ENCODE measurements around the gene SMPD4. TPM values are rescaled to one million over a fixed set of nuclear protein-coding genes. Genes with fewer than 3 reads are reported as not detected.
A peak's percentile ranks its signal among the peaks of the same experiment; 100 is the strongest.
"Not testable (repeated sequence)": the region's sequence is repeated elsewhere in the genome, so short reads cannot be mapped to it uniquely, and the experiment has no call there.

SMPD4 gene
- total RNA-seq, 2 experiments from 2014 or later, result 67.3 to 74.2 TPM

DNA sequence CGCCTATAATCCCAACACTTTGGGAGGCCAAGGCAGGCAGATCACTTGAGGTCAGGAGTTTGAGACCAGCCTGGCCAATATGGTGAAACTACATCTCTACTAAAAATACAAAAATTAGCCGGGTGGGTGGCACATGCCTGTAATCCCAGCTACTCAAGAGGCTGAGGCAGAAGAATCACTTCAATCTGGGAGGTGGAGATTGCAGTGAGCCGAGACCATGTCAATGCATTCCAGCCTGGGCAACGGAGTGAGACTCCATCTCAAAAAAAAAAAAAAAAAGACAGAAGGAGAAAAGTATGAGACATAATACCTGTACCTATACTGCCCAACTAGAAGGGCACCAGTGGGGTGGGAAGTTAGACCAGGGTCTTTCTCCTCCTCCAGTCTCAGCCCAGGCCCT is 22.0 kb downstream of the SMPD4 start:
- ATAC-seq (ENCODE audit: low read depth); H3K36me3 Mint-ChIP-seq; H3K27ac Mint-ChIP-seq; H3K4me3 Mint-ChIP-seq; H3K9me3 Mint-ChIP-seq; POLR2A ChIA-PET; H3K27me3 Mint-ChIP-seq; DNase-seq; H3K4me1 Mint-ChIP-seq: not testable (repeated sequence)

DNA sequence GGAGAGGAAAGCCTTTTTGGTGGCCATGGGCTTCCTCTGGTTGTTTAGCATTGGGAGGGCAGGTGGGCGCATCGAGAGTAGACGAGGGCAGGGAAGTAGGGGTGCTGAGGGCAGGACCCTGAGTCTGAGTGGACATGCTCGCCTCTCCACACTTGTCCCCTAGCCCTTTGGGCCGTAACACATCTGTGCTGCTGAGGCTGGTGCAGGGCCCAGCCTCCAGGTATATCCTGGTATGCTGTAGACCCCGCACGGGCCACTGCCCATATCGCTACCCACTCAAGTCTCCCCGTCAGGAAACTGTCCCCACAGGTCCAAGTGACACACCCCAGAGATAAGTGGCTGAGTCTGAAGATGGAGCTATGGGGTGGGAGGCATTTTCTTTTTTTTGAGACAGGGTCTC is 22.8 kb downstream of the SMPD4 start:
- H3K27me3 Mint-ChIP-seq, result no peaks in the 10 kb centered on the region
- DNase-seq (no peak), ATAC-seq (ENCODE audit: low read depth) (no peak)
- peaks cover 7% of the 10 kb centered on the region for H3K4me1 Mint-ChIP-seq
- no peak overlapping the region for H3K4me3 Mint-ChIP-seq
- peaks cover 6% of the 10 kb centered on the region for H3K36me3 Mint-ChIP-seq
- no peaks in the 10 kb centered on the region for H3K9me3 Mint-ChIP-seq
- POLR2A ChIA-PET, result no interaction called here
- H3K27ac Mint-ChIP-seq, result peak overlapping the region; percentile 30

GRCh38 chr2:130157825-130158514 is 23.4 kb downstream of the SMPD4 start:
- POLR2A ChIA-PET, result interaction anchor here (0.8 kb wide), 1 partner anchor 11 kb away, joined by 4 read pairs; no protein-coding TSS in a partner anchor
- not testable (repeated sequence) for H3K4me1 Mint-ChIP-seq

GRCh38 chr2:130157354-130157753 is 24.0 kb downstream of the SMPD4 start:
- H3K36me3 Mint-ChIP-seq; H3K9me3 Mint-ChIP-seq; ATAC-seq (ENCODE audit: low read depth); DNase-seq; H3K4me1 Mint-ChIP-seq; H3K4me3 Mint-ChIP-seq; H3K27me3 Mint-ChIP-seq: not testable (repeated sequence)
- POLR2A ChIA-PET, result interaction anchor here (0.8 kb wide), 1 partner anchor 12 kb away, joined by 4 read pairs; no protein-coding TSS in a partner anchor
- H3K27ac Mint-ChIP-seq, result peak overlapping the region; percentile 76

More at GRCh38 chr2:130157825-130158514, 23.4 kb downstream of the SMPD4 start:
- peak overlapping the region; percentile 76 for H3K27ac Mint-ChIP-seq
- not testable (repeated sequence) for DNase-seq; H3K4me3 Mint-ChIP-seq; H3K36me3 Mint-ChIP-seq; ATAC-seq (ENCODE audit: low read depth); H3K9me3 Mint-ChIP-seq; H3K27me3 Mint-ChIP-seq

DNA sequence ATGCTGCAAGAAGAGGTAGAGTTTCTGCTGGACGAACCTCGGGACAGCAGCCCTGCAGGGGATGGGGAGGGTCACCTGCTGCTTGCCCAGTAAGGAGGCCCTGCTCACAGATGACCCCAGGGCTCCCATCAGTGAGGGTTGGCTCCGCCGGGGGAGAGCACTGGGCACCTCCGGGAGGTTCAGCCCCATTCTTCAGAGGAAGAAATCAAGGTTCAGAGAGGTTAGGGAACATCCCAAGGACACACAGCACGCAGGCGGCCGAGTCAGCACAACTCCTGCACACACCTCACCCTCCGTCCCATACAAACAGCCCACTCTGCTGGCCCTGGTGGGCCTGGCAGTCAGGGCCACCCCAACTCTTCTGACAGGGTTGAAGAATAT is 24.8 kb downstream of the SMPD4 start:
- Mint-ChIP-seq H3K9me3 (no peaks in the 10 kb centered on the region), H3K27me3 (no peaks in the 10 kb centered on the region), H3K4me3 (no peak overlapping the region), H3K4me1 (peaks cover 7% of the 10 kb centered on the region), H3K36me3 (peaks cover 6% of the 10 kb centered on the region), H3K27ac (peak overlapping the region; percentile 64)
- ATAC-seq (ENCODE audit: low read depth), result no peak
- POLR2A ChIA-PET, result no interaction called here
- no peak for DNase-seq

DNA sequence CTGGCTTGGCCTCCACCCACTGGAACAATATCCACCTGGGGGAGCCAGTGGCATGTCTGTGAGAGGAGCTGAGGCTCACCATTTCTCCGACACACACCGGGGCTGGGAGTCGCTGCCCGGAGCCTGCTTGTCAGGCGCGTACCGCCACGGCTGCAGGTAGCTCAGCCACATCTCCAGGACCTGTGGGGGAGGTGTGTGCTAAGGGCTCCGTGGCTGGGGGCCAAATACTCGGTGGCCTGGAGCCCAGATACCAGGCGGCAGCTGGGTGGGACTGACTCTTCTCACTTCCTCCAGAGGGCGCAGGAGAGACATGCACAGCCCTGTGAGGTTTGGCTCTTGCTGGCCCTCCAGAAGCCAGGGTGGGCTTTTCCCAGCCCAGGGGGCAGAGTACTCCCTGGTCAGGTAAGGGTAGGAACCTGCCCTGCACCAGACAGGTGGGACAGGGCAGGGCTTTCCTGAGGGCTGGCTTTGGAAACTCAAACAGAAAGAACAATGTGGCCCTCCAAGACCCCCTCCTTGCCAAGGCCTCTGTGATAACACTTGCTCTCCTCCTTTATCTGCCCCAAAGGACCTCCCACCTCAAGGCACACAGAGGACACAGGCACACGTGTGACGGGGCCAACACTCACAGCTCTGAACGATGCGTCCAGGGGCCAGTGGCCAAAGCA is 25.3 kb downstream of the SMPD4 start:
- not testable (repeated sequence) for H3K9me3 Mint-ChIP-seq, H3K4me1 Mint-ChIP-seq, H3K27me3 Mint-ChIP-seq, H3K4me3 Mint-ChIP-seq, H3K36me3 Mint-ChIP-seq
- H3K27ac Mint-ChIP-seq, result peak overlapping the region; percentile 64
- DNase-seq (peak; percentile 46), ATAC-seq (ENCODE audit: low read depth) (peak; percentile 45)
- POLR2A ChIA-PET, result interaction anchor here (0.6 kb wide), 1 partner anchor 211 kb away, joined by 3 read pairs; no protein-coding TSS in a partner anchor

GRCh38 chr2:130154773-130155765 is 26.3 kb downstream of the SMPD4 start:
- Mint-ChIP-seq H3K4me1 (peaks cover 7% of the 10 kb centered on the region), H3K27me3 (no peaks in the 10 kb centered on the region), H3K9me3 (no peaks in the 10 kb centered on the region), H3K36me3 (peaks cover 2% of the 10 kb centered on the region), H3K27ac (no peak overlapping the region), H3K4me3 (no peak overlapping the region)
- POLR2A ChIA-PET, result no interaction called here
- no peak for ATAC-seq (ENCODE audit: low read depth)
- no peak for DNase-seq

DNA sequence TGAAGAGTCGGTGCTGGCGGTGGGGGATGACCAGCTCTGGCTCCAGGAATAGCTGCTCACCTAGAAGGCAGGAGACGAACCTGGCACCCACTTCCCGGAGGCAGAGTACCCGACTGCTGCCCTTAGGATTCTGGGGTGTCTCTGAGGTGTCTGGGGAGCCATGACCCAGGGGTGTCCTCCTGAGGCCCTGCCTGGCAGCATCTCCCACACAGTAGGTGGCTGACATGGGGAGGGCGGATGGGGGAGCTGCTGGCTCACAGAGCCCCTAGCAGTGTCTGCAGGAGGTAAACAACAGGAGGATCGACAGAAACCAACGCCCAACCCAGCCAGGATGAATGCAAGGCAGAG is 27.0 kb downstream of the SMPD4 start:
- DNase-seq; H3K9me3 Mint-ChIP-seq; POLR2A ChIA-PET; H3K27me3 Mint-ChIP-seq; H3K36me3 Mint-ChIP-seq; ATAC-seq (ENCODE audit: low read depth); H3K27ac Mint-ChIP-seq; H3K4me1 Mint-ChIP-seq; H3K4me3 Mint-ChIP-seq: not testable (repeated sequence)

GRCh38 chr2:130153721-130154422 is 27.5 kb downstream of the SMPD4 start:
- H3K27me3 Mint-ChIP-seq; H3K4me3 Mint-ChIP-seq; H3K27ac Mint-ChIP-seq; H3K36me3 Mint-ChIP-seq; POLR2A ChIA-PET; ATAC-seq (ENCODE audit: low read depth); H3K4me1 Mint-ChIP-seq; H3K9me3 Mint-ChIP-seq; DNase-seq: not testable (repeated sequence)

- ATAC-seq (ENCODE audit: low read depth) (no peak), DNase-seq (no peak)
- no peak overlapping the region for H3K4me3 Mint-ChIP-seq
- no peak overlapping the region for H3K27ac Mint-ChIP-seq
- POLR2A ChIA-PET, result no interaction called here
- no peaks in the 10 kb centered on the region for H3K36me3 Mint-ChIP-seq
- H3K4me1 Mint-ChIP-seq, result peaks cover 4% of the 10 kb centered on the region
- no peaks in the 10 kb centered on the region for H3K27me3 Mint-ChIP-seq
- H3K9me3 Mint-ChIP-seq, result no peaks in the 10 kb centered on the region
Measured at GRCh38 chr2:130152816-130153595, 28.4 kb downstream of the SMPD4 start.

- ATAC-seq (ENCODE audit: low read depth); H3K4me1 Mint-ChIP-seq; POLR2A ChIA-PET; H3K27me3 Mint-ChIP-seq; H3K27ac Mint-ChIP-seq; H3K9me3 Mint-ChIP-seq; H3K4me3 Mint-ChIP-seq; H3K36me3 Mint-ChIP-seq; DNase-seq: not testable (repeated sequence)
Measured at GRCh38 chr2:130152136-130152815, 29.1 kb downstream of the SMPD4 start.

- DNase-seq; H3K27me3 Mint-ChIP-seq; H3K9me3 Mint-ChIP-seq; H3K4me3 Mint-ChIP-seq; POLR2A ChIA-PET; H3K4me1 Mint-ChIP-seq; ATAC-seq (ENCODE audit: low read depth); H3K27ac Mint-ChIP-seq; H3K36me3 Mint-ChIP-seq: not testable (repeated sequence)
Measured at GRCh38 chr2:130151145-130151512, 30.3 kb downstream of the SMPD4 start.

All from activated naive CD8-positive, alpha-beta T cell treated with anti-CD3 and anti-CD28 coated beads, Interleukin-2, amount 10 ng/mL, durations not matched to agents 7 days and 5 days (primary cell).